Ovary (tissue), 9 donors: ENCODE results near the gene POLDIP3. TPM values are rescaled to one million over a fixed set of nuclear protein-coding genes. Genes with fewer than 3 reads are reported as not detected.
"Not testable (repeated sequence)": the region's sequence is repeated elsewhere in the genome, so short reads cannot be mapped to it uniquely, and the experiment has no call there.

Source experiments
- DNase-seq, 5 donors: peaks; one replicate each; pipeline ENCODE4 v3.0.0-alpha.2; 2019 to 2020
- H3K27ac ChIP-seq, 2 donors: fragments of 200-600 bp; one replicate each; pipeline versions ENCODE4 v1.5.1 to v1.8.0; 2019 to 2022
- H3K27me3 ChIP-seq: fragments of 200-600 bp; one replicate; pipeline ENCODE4 v1.8.0; 2022
- H3K36me3 ChIP-seq: fragments of 200-600 bp; sonication (generic); one replicate; pipeline ENCODE4 v1.5.1; 2019
- H3K4me1 ChIP-seq: one replicate; pipeline ENCODE4 v1.8.1; 2013; ENCODE audit warnings: mild to moderate bottlenecking, moderate library complexity; ENCODE audit not compliant: insufficient read depth
- H3K4me3 ChIP-seq: fragments of 200-600 bp; sonication (generic); one replicate; pipeline ENCODE4 v1.5.1; 2017
- H3K9me3 ChIP-seq, 2 donors: fragments of 200-600 bp in 1 of 2; sonication (generic) in 1 of 2; one replicate each; pipeline versions ENCODE4 v1.5.1 to v1.8.1; 2013 to 2019; ENCODE audit warnings: mild to moderate bottlenecking in 1 of 2, moderate library complexity in 1 of 2
- EP300 ChIP-seq: sonication (generic); formaldehyde crosslinking; IDR thresholded peaks from one replicate; pipeline ENCODE4 v1.6.1; 2017; ENCODE audit warnings: antibody characterized with exemption
- POLR2A ChIP-seq: fragments of 450-650 bp; IDR thresholded peaks from one replicate; pipeline ENCODE4 v1.6.1; 2017; ENCODE audit warnings: antibody characterized with exemption, mild to moderate bottlenecking, moderate library complexity
- WGBS, 3 donors: extraction: QIAGEN DNeasy Blood & Tissue Kit in 1 of 3; methylation state at CpG; one replicate each; pipeline versions ENCODE4 v1.1.5 to v1.1.7; 2013 to 2017; 5-methylcytosine and 5-hydroxymethylcytosine counted together
- intact Hi-C, 4 donors: fragments of 100-400 bp; cut with DNase I; formaldehyde crosslinking; loops; one replicate each; pipeline versions ENCODE4 v1.11.0 to v1.15.1; 2022 to 2023
- polyA plus RNA-seq, 2 donors: library from polyadenylated mRNA; stranded (reverse); fragments of 200-250 nt in 1 of 2; fragments of 350-450 nt in 1 of 2; fragmentation: Illumina TruSeq in 1 of 2; extraction: RNeasy Lipid Tissue Mini Kit (QIAGEN cat#74804) in 1 of 2; gene quantifications; one replicate each; pipeline ENCODE4 v1.2.3, GENCODE V29; 2013 to 2014
- total RNA-seq, 7 donors: library from RNA; depleted of rRNA in 2 of 7; stranded (reverse); fragments of >200 nt in 2 of 7; fragmentation: NEBNext Ultra II Directional in 3 of 7; extraction: Animal tissue kit (Norgen Biotek cat#: 25700) in 3 of 7; gene quantifications; one replicate each; pipeline versions ENCODE4 v1.1.0 to v1.2.4, GENCODE V29; 2016 to 2023
- TF ChIP-seq, protein P1 (sequence below), 3 donors: fragments of 450-650 bp in 2 of 3; fragments of 200-600 bp in 1 of 3; IDR thresholded peaks; one replicate each; pipeline versions ENCODE4 v1.5.1 to v1.8.0; 2016 to 2022; ENCODE audit warnings: antibody characterized with exemption in 3 of 3, mild to moderate bottlenecking in 1 of 3
- donor health status: DM: no; HTN: no; CAD: no; lungs with moderate emphysema.
- donor health status: DM: no; HTN: no; CAD: no.
- donor health status: Bipolar disorder and iron deficiency.
- donor health status: DM: yes; HTN: yes; CAD: no.
- donor health status: DM: no; HTN: no; CAD: no.
- donor health status: DM: yes; HTN: yes; CAD: no.

The POLDIP3 gene
- total and polyA plus RNA-seq, 9 donors, result 44.0 to 133 (median 103) TPM

DNA sequence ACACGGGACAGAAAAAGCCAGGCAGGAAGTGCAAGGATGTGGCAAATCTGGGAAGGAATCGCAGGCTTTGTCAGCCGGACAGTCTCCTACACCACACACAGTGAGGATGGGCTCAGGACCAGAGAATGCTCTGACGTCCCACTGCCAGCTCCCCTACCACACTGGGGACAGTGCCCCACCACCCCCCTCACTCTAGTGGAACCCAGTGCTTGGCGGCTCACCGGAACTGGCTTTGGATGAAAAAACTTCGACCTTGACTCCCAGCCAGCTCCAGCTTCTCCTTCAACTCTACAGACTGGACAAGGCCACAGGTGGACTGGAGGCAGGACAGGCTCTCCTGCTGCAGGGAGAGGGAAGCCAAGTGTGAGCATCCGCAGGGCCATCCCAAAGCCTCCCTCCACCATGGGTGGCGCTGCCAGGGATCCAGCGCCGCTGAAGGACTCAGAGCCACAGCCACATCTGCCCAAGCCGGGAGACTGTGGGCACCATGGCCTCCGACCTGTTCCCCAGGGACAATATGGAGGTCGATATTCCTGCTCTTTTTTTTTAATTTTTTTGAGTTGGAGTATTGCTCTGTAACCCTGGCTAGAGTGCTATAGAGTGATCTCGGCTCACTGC is 37.0 kb downstream of the POLDIP3 start:
- Histone ChIP-seq H3K27me3 (no peaks in the 10 kb centered on the region), H3K4me1 (no peaks in the 10 kb centered on the region), H3K4me3 (no peak overlapping the region), H3K9me3 (no peaks in the 10 kb centered on the region), H3K36me3 (no peaks in the 10 kb centered on the region), H3K27ac (no peak overlapping the region)
- TF ChIP-seq, protein P1, sequence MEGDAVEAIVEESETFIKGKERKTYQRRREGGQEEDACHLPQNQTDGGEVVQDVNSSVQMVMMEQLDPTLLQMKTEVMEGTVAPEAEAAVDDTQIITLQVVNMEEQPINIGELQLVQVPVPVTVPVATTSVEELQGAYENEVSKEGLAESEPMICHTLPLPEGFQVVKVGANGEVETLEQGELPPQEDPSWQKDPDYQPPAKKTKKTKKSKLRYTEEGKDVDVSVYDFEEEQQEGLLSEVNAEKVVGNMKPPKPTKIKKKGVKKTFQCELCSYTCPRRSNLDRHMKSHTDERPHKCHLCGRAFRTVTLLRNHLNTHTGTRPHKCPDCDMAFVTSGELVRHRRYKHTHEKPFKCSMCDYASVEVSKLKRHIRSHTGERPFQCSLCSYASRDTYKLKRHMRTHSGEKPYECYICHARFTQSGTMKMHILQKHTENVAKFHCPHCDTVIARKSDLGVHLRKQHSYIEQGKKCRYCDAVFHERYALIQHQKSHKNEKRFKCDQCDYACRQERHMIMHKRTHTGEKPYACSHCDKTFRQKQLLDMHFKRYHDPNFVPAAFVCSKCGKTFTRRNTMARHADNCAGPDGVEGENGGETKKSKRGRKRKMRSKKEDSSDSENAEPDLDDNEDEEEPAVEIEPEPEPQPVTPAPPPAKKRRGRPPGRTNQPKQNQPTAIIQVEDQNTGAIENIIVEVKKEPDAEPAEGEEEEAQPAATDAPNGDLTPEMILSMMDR (IDR thresholded peaks at IDR 0.05), result no peak
- TF ChIP-seq EP300, result no peak
- TF ChIP-seq POLR2A, result no peak
- intact Hi-C loops, result no loop called here
- WGBS, 3 donors, result 36 to 62% (median 43%) methylated on average over 14 to 15 of the region's 15 CpGs
- peak in 3 of 5 donors; percentile 50 to 56 (median 53) for DNase-seq

DNA sequence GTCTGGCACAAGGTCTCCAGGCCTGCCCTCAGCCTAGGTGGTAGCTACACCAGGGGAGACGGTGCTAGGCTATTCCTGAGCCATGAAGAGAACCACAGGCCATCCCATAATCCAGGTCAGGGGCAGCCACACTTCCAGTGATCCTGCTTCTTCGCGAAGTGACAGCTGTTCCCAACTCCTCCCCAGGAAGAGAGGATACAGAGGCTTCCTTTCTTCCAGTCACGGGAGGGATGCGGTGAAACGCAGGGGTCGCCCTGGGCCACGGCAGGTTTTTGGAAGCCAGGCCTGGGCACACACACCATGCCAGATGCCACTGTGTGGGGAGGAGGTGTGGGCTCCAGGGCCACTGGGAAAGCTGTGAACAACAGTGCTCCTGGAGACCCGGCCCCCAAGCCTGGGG is 37.5 kb downstream of the POLDIP3 start:
- H3K27me3 ChIP-seq, H3K9me3 ChIP-seq, H3K36me3 ChIP-seq, H3K27ac ChIP-seq, H3K4me1 ChIP-seq, intact Hi-C loops, DNase-seq, H3K4me3 ChIP-seq: not testable (repeated sequence)
- WGBS, 3 donors, result 63 to 87% (median 71%) methylated on average over 8 of the region's 9 CpGs

DNA sequence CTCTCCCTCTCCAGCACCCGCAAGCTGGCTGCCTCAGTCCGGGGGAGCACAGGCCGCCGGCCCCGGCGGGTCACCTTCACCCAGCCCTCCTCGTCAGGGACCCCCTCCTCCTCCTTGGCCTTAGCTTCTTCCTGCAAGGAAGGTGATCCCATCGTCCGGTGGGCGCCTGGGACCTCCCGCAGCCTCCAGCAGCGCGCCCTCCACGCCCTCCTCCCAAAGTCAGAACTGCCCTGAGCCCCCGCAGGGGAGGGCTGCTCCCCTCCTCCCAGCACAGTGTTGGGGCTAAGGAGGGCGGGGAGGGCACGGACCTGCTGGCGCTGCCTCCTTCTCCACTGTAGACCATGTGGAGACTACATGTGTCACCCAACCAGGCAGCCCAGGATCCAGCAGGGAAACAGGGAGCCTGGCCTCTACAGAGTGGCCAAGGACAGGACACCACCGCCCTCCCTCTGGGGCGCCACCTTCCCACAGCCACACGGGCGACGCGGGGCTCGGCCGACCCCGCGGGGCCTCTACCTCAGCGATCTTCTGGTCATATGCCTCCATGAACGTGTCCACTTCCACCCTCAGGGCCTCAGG is 38.6 kb downstream of the POLDIP3 start:
- intact Hi-C loops, H3K4me3 ChIP-seq, H3K27me3 ChIP-seq, DNase-seq, H3K4me1 ChIP-seq, H3K27ac ChIP-seq, H3K9me3 ChIP-seq, H3K36me3 ChIP-seq: not testable (repeated sequence)
- 66 to 77% (median 71%) methylated on average over 19 to 30 of the region's 30 CpGs for WGBS, 3 donors

DNA sequence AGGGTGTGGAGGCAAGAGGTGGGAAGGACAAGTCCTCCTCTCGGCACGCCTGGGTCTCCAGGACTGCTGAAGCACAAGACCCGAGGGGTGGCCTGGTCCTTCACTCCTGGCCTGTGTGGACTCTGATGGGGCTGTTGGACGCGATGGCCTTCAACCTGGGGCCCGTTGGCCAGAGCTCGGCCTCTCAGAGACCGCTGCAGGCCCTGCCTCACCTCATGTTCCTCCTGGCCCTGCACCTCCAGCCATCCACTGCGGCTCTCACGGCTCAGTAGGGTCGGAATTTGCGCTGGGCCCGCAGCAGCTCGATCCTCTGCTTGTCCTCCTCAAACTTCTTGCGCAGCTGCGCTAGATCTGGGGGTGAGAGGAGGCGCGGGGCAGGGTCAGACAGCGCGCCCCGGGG is 40.2 kb downstream of the POLDIP3 start:
- H3K27me3 ChIP-seq, H3K9me3 ChIP-seq, H3K4me3 ChIP-seq, H3K36me3 ChIP-seq, DNase-seq, H3K4me1 ChIP-seq, intact Hi-C loops: not testable (repeated sequence)
- peak overlapping the region in 1 of 2 donors; percentile 9 for H3K27ac ChIP-seq
- 65 to 86% (median 72%) methylated on average over 16 to 21 of the region's 21 CpGs for WGBS, 3 donors

DNA sequence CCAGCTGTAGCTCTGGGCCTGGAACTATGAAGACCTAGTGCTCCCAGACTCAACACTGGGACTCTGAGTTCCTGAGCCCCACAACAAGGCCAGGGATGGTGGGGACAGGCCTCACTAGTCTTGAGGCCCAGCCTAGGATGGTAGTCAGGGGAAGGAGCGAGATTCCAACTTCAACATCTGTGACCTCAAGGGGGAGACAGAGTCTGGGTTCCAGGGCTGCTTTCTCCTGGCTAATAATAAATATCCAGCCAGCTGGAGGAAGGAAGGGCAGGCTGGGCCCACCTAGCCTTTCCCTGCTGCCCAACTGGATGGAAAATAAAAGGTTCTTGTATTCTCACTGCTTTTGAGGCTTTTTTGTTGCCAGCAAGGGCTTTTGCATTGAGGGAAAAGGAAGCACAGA is 40.6 kb downstream of the POLDIP3 start:
- intact Hi-C loops, H3K4me1 ChIP-seq, H3K9me3 ChIP-seq, H3K4me3 ChIP-seq, H3K27me3 ChIP-seq, H3K36me3 ChIP-seq, DNase-seq, H3K27ac ChIP-seq: not testable (repeated sequence)
- WGBS, 3 donors, result 45 to 67% methylated on average over 1 of the region's 1 CpG; no CpG with 5 or more reads in 1 of the 3 donors

DNA sequence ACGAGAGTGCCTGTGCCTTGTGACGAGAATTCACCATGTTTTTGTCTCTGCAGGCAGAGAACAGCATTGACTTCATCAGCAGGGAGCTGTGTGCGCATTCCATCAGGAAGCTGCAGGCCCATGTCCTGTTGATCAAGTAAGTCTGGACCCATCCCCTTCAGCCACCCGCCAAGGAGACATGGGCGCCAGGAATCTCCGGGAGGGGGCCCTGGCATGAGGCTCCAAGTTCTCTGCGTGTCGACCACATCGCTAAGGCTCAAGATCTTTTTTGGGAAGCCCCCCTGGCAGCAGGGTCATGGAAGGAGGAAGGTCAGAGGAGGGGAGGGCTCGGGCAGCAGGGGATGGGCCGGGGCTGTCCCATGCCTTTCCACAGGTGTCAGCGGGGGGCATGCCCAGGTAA is 43.6 kb downstream of the POLDIP3 start:
- H3K4me3 ChIP-seq, H3K4me1 ChIP-seq, intact Hi-C loops, H3K27ac ChIP-seq, H3K9me3 ChIP-seq, H3K36me3 ChIP-seq, H3K27me3 ChIP-seq: not testable (repeated sequence)
- WGBS, 3 donors, result 66 to 80% (median 79%) methylated on average over 4 to 12 of the region's 12 CpGs
- DNase-seq, result peak in 1 of 5 donors; percentile 18

DNA sequence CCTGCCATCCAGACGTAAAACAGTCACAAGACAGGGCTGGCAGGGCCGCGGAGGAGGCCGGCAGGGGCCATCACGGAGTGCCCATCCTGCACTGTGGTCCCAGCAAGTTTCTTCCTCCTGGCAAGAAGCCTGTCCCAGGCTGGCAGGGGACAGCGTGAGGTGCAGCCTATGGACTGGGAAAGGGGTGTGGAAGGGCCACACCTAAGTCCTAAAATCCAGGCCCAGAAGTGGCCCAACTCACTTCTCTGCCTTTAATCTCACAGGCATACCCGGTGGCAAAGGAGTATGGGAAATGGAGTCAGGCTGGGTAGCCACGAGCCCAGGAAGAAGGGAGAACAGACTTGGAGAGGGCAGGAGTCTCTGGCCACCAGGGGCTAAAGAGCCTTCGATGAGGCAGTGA is 44.1 kb downstream of the POLDIP3 start:
- H3K27me3 ChIP-seq, H3K9me3 ChIP-seq, intact Hi-C loops, H3K4me1 ChIP-seq, H3K36me3 ChIP-seq, H3K27ac ChIP-seq, H3K4me3 ChIP-seq: not testable (repeated sequence)
- WGBS, 3 donors, result 74 to 81% (median 78%) methylated on average over 9 of the region's 9 CpGs
- DNase-seq, result peak in 1 of 5 donors; percentile 13

DNA sequence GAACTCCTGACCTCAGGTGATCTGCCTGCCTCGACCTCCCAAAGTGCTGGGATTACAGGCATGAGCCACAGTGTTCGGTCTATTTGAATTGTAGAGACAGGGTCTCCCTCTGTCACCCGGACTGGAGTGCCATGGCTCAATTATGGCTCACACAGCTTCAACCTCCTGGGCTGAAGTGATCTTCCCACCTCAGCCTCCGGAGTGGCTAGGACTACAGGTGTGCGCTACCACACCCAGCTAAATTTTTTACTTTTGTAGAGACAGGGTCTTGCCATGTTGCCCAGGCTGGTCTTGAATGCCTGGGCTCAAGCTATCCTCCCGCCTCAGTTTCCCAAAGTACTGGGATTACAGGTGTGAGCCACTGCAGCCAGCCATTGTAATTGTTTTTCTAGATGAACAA is 46.7 kb downstream of the POLDIP3 start:
- 65 to 76% (median 69%) methylated on average over 5 of the region's 6 CpGs for WGBS, 3 donors
- H3K4me3 ChIP-seq, H3K27me3 ChIP-seq, H3K36me3 ChIP-seq, H3K9me3 ChIP-seq, intact Hi-C loops, H3K27ac ChIP-seq, H3K4me1 ChIP-seq, DNase-seq: not testable (repeated sequence)
